Stimulated activated CD4-positive, alpha-beta T cell treated with anti-CD3 and anti-CD28 coated beads, Interleukin-12 subunit alpha, Interleukin-12 subunit beta, amount 100 ng/mL, for 48 hours (primary cell): Measurements from ENCODE around the gene USP37.

ENCODE experiments used
- DNase-seq, 3 donors: peaks; one replicate each; pipeline ENCODE4 v3.0.0-alpha.2; 2020; ENCODE audit warnings: low read depth in 2 of 3, low spot score in 1 of 3

Gene USP37

DNA sequence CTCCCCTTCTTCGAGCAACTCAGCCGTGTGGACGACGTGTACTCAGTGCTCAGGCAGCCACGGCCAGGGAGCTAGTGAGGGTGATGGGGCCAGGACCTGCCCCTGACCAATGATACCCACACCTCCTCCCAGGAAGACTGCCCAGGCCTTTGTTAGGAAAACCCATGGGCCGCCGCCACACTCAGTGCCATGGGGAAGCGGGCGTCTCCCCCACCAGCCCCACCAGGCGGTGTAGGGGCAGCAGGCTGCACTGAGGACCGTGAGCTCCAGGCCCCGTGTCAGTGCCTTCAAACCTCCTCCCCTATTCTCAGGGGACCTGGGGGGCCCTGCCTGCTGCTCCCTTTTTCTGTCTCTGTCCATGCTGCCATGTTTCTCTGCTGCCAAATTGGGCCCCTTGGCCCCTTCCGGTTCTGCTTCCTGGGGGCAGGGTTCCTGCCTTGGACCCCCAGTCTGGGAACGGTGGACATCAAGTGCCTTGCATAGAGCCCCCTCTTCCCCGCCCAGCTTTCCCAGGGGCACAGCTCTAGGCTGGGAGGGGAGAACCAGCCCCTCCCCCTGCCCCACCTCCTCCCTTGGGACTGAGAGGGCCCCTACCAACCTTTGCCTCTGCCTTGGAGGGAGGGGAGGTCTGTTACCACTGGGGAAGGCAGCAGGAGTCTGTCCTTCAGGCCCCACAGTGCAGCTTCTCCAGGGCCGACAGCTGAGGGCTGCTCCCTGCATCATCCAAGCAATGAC, 163.6 kb downstream of the USP37 start:
- DNase-seq: no peak

DNA sequence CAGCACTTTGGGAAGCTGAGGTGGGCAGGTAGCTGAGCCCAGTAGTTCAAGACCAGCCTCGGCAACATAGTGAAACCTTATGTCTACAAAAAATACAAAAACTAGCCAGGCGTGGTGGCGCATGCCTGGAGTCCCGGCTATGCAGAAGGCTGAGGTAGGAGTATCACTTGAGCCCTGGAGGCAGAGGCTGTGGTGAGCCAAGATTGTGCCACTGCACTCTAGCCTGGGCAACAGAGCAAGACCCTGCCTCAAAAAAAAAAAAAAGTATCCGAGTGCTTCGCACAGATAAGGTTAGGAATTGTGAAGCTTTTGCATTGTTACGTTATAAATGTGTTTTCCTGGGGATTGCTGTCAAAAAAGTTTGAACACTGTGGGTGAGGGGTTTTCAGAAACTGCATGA, 164.3 kb downstream of the USP37 start:
- DNase-seq: no peak

GRCh38 chr2:218402911-218403411, 165.2 kb downstream of the USP37 start:
- DNase-seq: no peak

DNA sequence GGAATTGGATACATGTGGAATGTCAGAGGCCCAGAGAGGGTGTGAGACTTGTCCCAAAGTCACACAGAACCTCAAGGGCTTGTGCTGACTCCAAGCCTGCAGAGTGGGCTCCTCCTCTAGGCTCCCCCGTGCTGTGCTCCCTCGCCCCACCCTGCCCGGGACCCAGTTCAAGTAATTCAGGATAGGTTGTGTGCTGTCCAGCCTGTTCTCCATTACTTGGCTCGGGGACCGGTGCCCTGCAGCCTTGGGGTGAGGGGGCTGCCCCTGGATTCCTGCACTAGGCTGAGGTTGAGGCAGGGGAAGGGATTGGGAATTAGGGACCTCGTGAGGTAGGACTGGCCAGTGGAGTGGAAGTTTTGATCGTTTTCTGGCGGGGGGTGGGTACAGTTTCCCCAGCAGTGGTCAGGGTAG, 165.7 kb downstream of the USP37 start:
- no peak for DNase-seq

DNA sequence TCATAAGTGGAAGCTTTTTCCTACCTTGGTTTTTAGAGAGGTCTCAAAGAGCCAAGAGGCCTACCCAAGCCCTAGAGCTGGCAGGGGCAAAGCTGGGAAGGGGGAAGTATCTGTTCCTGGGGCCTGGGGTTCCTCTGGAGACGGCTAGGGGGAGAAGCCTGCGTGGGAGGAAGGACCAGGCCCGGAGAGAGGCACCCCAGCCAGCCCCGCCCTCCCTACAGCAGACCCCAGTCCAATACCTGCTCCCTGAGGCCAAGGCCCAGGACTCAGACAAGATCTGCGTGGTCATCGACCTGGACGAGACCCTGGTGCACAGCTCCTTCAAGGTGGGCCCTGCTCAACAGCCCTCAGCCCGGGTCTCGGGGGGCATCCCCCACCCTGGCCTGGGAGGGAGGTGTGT, 166.3 kb downstream of the USP37 start:
- DNase-seq: no peak

DNA sequence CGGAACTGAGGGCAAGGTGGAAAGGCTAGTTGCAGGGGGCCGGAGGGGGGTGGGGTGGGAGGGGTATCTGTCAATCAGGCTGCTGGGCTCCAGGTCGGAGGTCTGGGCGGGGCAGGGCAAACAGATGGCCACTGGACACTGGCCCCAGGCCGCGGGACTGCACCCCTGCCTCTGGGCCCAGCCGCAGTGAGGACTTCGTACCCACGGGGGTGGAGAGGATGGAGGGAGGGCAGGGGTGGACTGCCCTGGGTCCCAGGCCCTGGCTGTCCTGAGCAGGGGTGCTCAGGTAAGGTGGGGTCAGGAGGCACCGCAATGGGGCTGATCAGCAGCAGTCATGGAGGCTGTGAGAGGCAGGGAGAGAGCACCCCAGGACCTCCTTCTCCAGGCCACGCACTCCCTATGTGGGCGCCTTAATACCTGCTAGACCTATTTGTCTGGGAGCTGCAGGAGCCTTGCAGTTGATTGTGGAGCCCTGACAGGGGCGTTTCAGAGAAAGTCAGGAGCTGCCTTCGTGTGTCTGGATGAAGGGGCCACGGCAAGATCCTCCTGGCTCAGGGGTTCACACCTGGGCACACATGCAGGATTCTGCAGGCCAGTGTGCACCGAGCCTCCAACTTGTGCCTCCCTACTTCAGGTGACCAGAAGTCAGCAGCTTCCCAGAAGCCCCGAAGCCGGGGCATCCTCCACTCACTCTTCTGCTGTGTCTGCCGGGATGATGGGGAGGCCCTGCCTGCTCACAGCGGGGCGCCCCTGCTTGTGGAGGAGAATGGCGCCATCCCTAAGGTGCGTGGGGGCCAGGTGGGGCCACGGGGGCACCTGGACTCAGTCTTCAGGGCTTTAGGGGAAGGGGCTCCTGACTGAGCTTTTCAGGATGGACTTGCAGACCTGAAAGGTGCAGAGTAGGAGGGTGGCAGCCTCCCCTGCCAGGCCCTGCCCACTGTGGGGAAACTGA, 166.9 kb downstream of the USP37 start:
- DNase-seq: no peak
